CD4-positive, alpha-beta T cell treated with Interleukin-6 for 4 hours (primary cell): ENCODE results near the gene HCST.
"Not testable (repeated sequence)": the region's sequence is repeated elsewhere in the genome, so short reads cannot be mapped to it uniquely, and the experiment has no call there.

Experiments used
- DNase-seq: peaks from one replicate; pipeline ENCODE4 v3.0.0-alpha.2; 2020; ENCODE audit warnings: mixed read lengths

The HCST gene

DNA sequence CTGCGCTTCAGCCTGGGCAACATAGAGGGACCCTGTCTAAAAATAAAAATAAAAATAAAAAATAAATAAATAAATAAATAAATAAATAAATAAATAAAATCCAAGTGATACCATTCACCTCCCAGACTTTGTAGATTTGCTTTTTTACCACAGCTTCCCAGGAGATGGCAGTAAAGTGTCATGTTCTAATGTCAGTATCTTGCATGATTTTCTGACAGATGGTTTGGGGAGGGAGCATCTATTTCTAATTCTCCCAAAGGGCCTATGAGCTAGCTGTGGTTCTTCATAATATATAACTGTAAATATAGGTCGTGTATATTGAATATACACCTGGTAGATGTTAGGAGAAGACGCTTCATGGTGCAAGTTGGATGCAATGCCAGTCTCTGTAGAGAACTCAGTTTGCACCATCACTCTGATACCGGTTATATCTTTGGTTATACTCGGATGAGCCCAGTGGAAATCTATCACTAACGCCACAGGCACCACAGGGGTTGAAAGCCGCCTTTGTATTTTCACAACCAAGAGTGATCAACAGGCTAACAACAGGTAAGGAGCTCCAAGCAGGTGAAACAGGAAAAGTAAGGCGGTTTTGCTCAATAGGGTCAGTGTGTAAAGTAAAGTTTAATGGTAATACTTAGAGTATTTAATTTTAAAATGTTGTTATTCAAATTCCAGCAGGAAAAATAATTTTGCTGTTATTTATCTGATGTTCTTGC is 20.1 kb upstream of the HCST start:
- DNase-seq, result peak; percentile 54

DNA sequence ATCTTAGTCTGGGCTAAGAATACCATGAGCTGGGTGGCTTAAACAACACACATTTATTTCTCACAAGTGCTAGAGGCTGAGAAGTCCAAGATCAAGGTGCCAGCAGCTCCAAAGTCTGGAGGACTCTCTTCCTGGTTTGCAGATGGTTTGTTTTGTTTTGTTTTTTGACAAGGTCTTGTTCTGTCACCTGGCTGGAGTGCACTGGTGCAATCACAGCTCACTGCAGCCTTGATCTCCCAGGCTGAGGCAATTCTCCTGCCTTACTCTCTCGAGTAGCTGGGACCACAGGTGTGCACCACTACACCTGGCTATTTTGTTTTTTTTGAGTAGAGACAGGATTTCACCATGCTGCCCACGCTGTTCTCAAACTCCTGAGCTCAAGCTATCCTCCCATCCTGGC is 18.4 kb upstream of the HCST start:
- DNase-seq, result no peak

DNA sequence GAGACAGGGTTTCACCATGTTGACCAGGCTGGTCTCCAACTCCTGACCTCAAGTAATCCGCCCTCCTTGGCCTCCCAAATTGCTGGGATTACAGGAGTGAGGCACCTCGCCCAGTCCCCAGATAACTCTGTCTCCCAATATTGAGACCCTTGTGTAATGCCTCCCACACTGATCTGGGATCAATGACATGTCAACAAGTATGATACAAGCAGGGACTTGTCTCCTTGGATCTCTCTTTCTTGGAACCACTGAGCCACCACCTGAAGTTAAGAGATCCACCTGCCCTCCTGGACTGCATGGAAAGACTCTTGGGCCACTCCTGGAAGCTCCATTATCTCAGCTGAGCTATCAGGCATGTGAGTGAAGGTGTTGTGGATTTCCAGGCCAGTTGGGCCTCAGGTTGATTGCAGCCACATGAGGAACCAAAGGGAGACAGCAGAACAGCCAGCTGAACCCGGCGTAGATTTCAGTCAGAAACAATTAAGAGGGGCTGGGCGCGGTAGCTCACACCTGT is 17.0 kb upstream of the HCST start:
- no peak for DNase-seq

DNA sequence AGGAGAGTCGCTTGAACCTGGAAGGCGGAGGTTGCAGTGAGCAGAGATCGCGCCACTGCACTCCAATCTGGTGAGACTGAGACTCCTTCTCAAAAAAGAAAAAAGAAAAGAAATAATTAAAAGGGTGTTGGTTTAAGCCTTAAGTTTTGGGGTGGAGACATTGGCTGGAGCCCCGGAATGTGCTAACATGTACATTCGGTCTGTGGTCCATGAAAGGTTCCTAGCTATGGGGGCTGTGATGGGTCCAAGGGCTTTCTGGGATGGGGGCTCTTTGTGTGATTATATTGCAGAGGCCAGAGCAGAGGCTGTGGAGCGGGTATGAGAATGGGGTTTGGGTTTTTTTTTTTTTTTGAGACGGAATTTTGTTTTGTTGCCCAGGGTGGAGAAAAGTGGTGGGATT is 16.4 kb upstream of the HCST start:
- no peak for DNase-seq

DNA sequence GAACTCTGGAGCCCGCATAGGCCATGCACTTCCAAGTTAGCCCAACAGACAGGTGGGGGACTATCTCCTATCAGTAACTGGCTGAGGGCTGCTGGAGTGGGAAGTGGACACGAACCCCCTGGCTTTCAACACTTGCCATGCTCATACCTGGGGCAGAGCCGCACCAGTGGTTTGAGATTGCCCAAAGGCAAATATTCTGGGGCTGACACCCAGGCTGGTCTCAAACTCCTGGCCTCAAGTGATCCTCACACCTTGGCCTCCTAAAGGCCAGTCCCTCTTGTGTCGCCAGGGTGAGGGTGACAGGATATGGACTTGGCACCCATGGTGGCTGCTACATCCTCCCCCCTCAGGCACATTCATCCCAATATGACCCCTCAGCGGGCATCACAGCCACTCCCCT is 15.1 kb upstream of the HCST start:
- no peak for DNase-seq

- DNase-seq, result no peak
Observed at GRCh38 chr19:35888398-35888797, 13.9 kb upstream of the HCST start.

- no peak for DNase-seq
Observed at GRCh38 chr19:35889370-35890112, 12.8 kb upstream of the HCST start.

GRCh38 chr19:35890113-35890650 is 12.1 kb upstream of the HCST start:
- no peak for DNase-seq

GRCh38 chr19:35891819-35892218 is 10.5 kb upstream of the HCST start:
- not testable (repeated sequence) for DNase-seq

DNA sequence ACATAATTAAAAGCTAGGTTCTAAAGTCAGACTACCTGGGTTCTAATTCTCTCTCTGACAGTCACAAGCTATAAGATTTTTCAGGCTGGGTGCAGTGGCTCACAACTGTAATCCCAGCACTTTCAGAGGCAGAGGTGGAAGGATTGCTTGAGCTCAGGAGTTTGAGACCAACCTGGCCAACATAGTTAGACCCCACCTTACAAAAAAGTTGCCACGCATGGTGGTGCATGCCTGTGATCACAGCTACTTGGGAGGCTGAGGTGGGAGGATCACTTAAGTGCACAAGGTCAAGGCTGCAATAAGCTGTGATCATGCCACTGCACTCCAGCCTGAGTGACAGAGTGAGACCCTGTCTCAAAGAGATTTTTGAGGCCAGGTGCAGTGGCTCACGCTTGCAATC is 8.0 kb upstream of the HCST start:
- DNase-seq, result no peak

DNA sequence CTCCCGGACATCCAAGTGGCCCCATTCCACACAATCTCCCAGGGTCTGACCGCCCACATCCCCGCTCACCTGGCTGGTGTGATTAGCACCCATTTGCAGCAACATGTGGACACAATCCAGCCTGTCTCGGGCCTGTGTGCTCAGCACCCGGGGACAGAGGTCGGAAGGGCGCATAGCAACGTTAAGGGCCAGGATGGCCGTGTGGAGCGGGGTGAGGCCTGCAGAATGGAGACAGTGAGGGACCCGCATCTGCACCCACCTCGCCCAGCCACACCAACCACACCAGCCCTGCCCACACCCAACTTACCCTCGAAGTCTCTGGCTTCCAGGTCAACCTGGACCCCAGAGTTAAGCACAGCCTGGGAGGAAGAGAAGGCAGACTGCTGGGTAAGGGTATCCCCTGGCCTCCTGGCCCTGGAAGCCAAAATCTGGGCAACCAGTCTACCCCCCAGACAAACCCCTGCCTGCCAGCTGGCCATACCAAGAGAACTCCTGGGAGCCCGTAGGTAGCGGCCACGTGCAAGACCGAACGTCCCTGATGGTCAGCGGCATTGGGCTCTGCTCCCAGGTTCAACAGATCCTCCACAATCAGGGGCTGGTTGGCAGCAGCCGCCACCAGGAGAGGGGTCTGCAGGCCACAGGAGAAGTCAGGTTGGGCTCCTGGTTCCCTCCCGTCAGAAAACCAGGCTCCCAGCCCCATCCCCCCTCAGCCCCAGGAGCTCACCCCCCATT is 6.3 kb upstream of the HCST start:
- no peak for DNase-seq

DNA sequence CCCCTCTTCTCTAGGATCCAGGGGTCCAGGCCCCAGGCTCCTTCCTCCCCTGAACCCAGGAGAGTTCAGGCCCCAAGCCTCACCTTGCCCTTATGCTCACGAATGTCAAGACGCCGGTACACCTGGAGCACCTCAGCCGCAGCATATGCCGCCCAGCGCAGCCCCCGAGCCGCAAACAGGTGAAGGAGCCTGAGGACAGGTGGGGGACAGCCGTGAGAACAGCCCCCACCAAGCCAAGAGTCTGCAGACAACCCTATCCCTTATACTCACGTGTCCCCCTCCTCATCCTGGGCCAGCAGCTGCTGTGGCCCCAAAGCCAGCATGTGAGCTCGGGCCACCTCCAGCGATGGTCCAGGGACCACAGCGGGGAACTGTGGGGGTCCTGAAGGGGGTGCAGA is 5.7 kb upstream of the HCST start:
- no peak for DNase-seq

- DNase-seq, result no peak
Observed at GRCh38 chr19:35897706-35898451, 4.5 kb upstream of the HCST start.

GRCh38 chr19:35898499-35898809 is 3.9 kb upstream of the HCST start:
- DNase-seq, result no peak

DNA sequence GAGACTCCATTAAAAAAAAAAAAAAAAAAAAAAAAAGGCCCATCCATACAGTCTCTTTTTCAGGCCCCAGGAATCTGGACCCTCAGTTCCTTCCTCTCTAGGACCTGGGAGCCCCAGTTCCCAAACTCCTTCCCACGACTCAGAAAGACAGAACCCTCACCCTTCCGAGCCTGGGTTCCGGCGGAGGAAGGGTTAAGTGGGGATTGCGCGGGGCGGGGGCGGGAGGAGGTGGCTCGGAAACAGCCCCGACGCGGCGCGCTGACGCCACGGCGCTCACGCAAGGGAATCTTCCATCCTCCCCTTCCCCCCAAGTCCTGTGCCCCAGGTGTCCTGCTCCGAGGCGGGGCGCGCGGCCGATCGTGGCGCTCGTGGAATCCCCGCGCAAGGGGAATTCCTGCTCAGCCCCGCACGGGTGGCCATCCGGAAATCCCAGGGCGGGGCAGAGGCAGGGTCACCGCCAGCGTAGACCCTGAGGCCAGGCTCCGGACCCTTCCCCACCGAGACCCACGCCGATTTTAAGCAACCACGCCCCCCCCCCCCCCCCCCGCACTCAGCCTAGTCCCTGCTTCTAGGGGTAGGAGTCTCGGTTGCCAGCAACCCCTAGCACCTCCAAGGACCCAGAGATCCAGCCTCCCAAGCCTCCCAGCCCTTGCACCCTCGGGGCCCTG is 2.6 kb upstream of the HCST start:
- DNase-seq, result peak; percentile 90

GRCh38 chr19:35901055-35901644 is 1.2 kb upstream of the HCST start:
- no peak for DNase-seq

DNA sequence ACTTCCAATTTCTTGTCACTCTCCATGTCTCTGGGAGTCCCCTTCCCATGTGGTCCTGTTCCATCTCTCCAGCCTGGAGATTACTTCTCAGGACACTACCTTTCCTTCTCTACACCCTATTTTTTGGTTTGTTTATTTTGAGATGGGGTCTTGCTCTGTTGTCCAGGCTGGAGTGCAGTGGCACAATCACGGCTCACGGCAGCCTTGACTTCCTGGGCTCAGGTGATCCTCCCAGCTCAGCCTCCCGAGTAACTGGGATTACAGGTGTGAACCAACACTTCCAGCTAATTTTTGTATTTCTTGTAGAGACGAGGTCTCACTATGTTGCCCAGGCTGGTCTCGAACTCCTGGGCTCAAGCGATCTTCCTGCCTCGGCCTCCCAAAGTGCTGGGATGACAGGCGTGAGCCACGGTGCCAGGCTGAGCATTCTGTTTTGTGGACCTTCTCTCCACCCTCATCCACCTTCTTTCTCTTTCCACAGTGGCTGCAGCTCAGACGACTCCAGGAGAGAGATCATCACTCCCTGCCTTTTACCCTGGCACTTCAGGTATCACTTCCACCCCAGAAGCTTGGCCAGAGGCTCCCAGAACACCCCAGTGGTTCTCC is 644 bp downstream of the HCST start:
- DNase-seq, result no peak

DNA sequence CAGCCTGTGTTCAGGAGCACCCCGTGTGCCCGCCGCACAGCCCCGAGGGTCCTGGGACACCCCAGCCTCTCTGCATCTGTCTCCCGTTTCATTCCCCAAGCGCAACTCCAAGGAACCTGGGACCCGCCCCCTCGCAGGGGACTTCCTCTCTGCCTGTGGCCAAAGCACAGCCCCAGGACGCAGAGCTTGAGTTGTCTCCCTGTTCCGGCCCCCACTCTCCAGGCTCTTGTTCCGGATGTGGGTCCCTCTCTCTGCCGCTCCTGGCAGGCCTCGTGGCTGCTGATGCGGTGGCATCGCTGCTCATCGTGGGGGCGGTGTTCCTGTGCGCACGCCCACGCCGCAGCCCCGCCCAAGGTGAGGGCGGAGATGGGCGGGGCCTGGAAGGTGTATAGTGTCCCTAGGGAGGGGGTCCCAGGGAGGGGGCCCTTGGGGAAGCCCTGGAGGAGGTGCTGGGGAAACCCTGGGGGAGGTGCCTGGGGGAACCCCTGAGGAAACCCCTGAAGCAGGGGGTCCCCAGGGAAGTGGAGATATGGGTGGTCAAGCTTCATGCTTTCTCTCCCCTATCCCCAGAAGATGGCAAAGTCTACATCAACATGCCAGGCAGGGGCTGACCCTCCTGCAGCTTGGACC is 1.3 kb downstream of the HCST start:
- peak; percentile 94 for DNase-seq

DNA sequence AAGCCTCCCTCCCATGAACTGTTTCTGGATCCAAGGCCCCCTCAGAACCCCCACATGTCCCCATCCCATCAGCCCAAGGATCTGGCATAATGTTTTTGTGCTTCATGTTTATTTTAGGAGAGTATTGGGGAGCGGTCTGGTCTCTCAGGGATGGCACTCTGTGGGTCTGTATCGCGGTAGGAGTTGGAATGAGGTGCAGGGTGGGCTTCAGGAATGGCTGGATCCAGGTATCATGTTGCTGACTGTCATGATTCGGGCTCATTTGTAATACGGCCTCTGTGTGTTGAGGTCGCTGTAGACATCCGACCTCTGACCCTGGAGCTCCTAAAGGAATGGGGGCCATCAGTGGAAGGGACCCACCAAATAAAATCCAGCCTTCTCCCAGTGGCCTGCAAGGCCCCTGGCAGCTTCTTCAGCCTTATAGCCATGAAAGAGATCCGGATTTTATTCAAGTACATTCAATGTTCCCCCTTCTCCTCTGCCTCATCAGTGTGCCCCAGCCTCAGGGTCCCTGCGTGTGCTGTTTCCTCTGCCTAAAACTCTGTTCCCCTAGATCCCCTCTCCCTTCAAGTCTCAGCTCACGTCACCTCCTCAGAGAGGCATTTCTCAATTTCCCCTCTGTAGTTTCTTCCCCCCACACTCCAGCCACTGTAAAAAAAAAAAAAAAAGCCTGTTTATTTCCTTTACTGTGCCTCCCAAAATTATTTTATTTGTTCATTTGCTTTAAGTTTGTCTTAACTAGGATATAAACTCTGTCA is 2.2 kb downstream of the HCST start:
- no peak for DNase-seq

DNA sequence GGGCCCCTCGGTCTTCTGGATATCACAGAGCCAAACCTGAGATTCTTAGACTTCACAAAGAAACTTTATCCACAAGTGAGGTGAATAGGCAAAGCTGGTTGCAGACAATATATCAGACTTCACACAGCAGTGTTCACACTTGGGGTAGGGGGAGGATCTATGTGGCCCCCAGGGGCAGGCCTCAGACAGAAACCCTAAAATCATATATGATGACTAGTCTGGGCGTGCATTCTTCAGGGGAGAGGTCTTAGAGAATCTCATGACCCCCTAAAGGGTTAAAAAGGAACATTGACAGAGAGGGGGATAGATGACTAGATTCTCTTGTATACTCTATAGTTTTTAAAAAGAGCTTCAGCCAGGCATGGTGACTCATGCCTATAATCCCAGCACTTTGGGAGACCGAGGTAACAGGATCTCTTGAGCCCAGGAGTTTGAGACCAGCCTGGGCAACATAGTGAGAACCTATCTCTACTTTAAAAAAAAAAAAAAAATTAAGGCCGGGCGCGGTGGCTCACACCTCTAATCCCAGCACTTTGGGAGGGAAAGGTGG is 2.9 kb downstream of the HCST start:
- no peak for DNase-seq
